CD4-positive, alpha-beta memory T cell (primary cell): ENCODE results near the gene PRSS53. TPM values are rescaled to one million over a fixed set of nuclear protein-coding genes. Genes with fewer than 3 reads are reported as not detected.

Source experiments
- CTCF ChIA-PET: fragments of 350-600 bp; sonication (Branson Sonifier 250); formaldehyde crosslinking; loops from one replicate; lab custom pipeline; 2021; ENCODE audit warnings: inconsistent platforms; ENCODE audit not compliant: partially characterized antibody; lab: Charles Lee
- POLR2A ChIA-PET: fragments of 350-600 bp; sonication (Branson Sonifier 250); formaldehyde crosslinking; loops from one replicate; lab custom pipeline; 2021; ENCODE audit not compliant: partially characterized antibody; lab: Charles Lee
- DNase-seq, 5 donors: peaks; one replicate each; pipeline versions ENCODE4 v3.0.0 to v3.0.0-alpha.2; 2020 to 2022; ENCODE audit warnings: mixed read lengths in 1 of 5
- H3K27ac ChIP-seq: one replicate; pipeline ENCODE4 v1.7.0; 2013; ENCODE audit warnings: low read depth, low read length
- H3K27me3 ChIP-seq: 2 replicates; pipeline ENCODE4 v1.7.0; 2013; ENCODE audit warnings: mild to moderate bottlenecking, low read length, moderate library complexity; ENCODE audit not compliant: insufficient read depth
- H3K36me3 ChIP-seq: 2 replicates; pipeline ENCODE4 v1.7.0; 2013; ENCODE audit warnings: mild to moderate bottlenecking, low read length, moderate library complexity; ENCODE audit not compliant: insufficient read depth
- H3K4me1 ChIP-seq: 2 replicates; pipeline ENCODE4 v1.7.0; 2013; ENCODE audit warnings: mild to moderate bottlenecking, low read length, moderate library complexity; ENCODE audit not compliant: insufficient read depth
- H3K4me3 ChIP-seq, 2 donors: one replicate each; pipeline ENCODE4 v1.7.0; 2013; ENCODE audit warnings: low read length in 2 of 2, mild to moderate bottlenecking in 1 of 2
- H3K9me3 ChIP-seq, 2 donors: one replicate each; pipeline ENCODE4 v1.7.0; 2013; ENCODE audit warnings: low read length in 2 of 2, control low read depth in 1 of 2; ENCODE audit not compliant: control insufficient read depth in 1 of 2
- H3K27ac Mint-ChIP-seq, 7 donors: one replicate each; pipeline ENCODE4 v1.8.0; 2020 to 2021; ENCODE audit warnings: mixed read lengths in 7 of 7, mild to moderate bottlenecking in 6 of 7, inconsistent platforms in 3 of 7, moderate library complexity in 3 of 7
- H3K27me3 Mint-ChIP-seq, 2 donors: one replicate each; pipeline ENCODE4 v1.8.0; 2020 to 2021; ENCODE audit warnings: mixed read lengths in 2 of 2
- H3K36me3 Mint-ChIP-seq, 2 donors: one replicate each; pipeline ENCODE4 v1.8.0; 2020 to 2021; ENCODE audit warnings: mixed read lengths in 2 of 2, inconsistent platforms in 1 of 2, mild to moderate bottlenecking in 1 of 2
- H3K4me1 Mint-ChIP-seq, 4 donors: one replicate each; pipeline ENCODE4 v1.8.0; 2020 to 2021; ENCODE audit warnings: mixed read lengths in 4 of 4, mild to moderate bottlenecking in 1 of 4
- H3K4me3 Mint-ChIP-seq, 8 donors: one replicate each; pipeline ENCODE4 v1.8.0; 2020 to 2021; ENCODE audit warnings: mixed read lengths in 8 of 8, mild to moderate bottlenecking in 7 of 8, moderate library complexity in 6 of 8, inconsistent platforms in 3 of 8
- H3K9me3 Mint-ChIP-seq, 8 donors: one replicate each; pipeline ENCODE4 v1.8.0; 2020 to 2021; ENCODE audit warnings: mixed read lengths in 8 of 8, mild to moderate bottlenecking in 5 of 8, inconsistent platforms in 3 of 8, moderate library complexity in 1 of 8
- intact Hi-C: fragments of 100-400 bp; cut with micrococcal nuclease; formaldehyde crosslinking; loops from one replicate; pipeline ENCODE4 v1.15.1; 2023
- polyA plus RNA-seq, 2 donors: library from polyadenylated mRNA; unstranded; fragments of 300-500 nt; fragmentation: Illumina TruSeq; gene quantifications; one replicate each; pipeline ENCODE4 v1.2.3, GENCODE V29; 2021
- total RNA-seq, 2 experiments: library from RNA; stranded (reverse); gene quantifications; one replicate each; pipeline ENCODE4 v1.2.3, GENCODE V29; 2021

PRSS53 gene
- total and polyA plus RNA-seq, 4 experiments from 2014 or later: 0.43 to 13.5 (median 7.0) TPM

- H3K4me1 ChIP-seq: no peaks in the 10 kb centered on the region
- H3K27me3 ChIP-seq: no peaks in the 10 kb centered on the region
- no peak overlapping the region for H3K27ac Mint-ChIP-seq
- ChIA-PET POLR2A (interaction anchor here (0.6 to 1.8 kb wide), 4 partner anchors 11 to 202 kb away, joined by 3 to 8 read pairs (median 3); partner anchors contain the start of gene KAT8), CTCF (interaction anchor here (0.9 to 1.5 kb wide), 2 partner anchors 13 to 22 kb away, joined by 3 to 4 read pairs; partner anchors contain the start of gene BCKDK)
- H3K4me3 Mint-ChIP-seq: no peak overlapping the region
- no peaks in the 10 kb centered on the region for H3K9me3 Mint-ChIP-seq
- peaks cover 25 to 49% of the 10 kb centered on the region in 2 donors for H3K36me3 Mint-ChIP-seq
- peaks cover 31% of the 10 kb centered on the region for H3K36me3 ChIP-seq
- no peak for DNase-seq
- H3K27me3 Mint-ChIP-seq: no peaks in the 10 kb centered on the region
- peaks cover 0 to 5% (median 0%) of the 10 kb centered on the region in 4 donors for H3K4me1 Mint-ChIP-seq
- no peaks in the 10 kb centered on the region for H3K9me3 ChIP-seq
- no peak overlapping the region for H3K27ac ChIP-seq
- no peak overlapping the region for H3K4me3 ChIP-seq
- intact Hi-C loops: no loop called here
These were observed 41.0 kb upstream of the PRSS53 start for GRCh38 chr16:31129568-31130335.

DNA sequence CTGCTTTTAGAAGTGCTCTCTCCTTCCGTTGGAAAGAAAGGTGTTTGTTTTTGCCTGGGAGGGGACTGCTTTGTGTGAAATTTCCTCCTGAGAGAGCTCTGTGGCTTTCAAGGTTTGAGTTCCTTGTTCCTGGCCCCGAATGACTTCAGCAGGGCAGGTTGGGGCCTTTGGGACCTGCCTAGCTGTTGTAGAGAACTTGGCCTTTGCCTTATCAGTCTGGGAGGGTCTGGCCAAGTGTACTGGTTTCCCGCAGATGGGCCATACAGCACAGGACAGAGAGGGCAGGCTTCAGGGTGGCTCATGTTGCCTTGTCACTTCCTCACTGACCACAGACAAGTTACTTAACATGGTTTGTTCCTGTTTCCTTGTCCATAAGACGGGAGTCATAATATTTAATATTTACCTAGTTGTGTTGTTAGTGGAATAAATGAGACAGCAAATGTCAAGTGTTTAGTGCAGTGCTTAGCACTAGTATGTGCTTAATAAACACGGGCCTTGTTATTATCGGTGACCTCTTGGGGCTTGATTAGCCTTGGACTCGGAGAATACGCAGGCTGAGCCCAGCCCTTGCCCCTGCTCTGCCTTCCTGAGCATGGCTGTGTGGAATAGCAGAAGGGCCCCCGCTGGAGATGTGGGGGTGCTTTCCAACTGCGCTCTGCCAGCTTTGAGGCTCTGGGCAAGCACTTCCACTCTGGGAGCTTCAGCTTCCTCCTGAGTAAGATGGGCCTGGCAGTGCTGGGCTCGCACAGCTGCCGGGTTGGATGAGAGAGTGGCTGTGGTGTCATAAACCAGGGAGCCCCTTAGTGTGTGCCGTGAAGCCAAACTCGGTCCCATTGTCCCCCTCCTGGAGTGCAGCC lies 40.2 kb upstream of the PRSS53 start:
- peak overlapping the region in 3 of 7 donors; percentile 17 to 57 (median 46) for H3K27ac Mint-ChIP-seq
- intact Hi-C loops: no loop called here
- Histone ChIP-seq H3K4me1 (no peaks in the 10 kb centered on the region), H3K9me3 (no peaks in the 10 kb centered on the region), H3K27ac (no peak overlapping the region), H3K4me3 (no peak overlapping the region), H3K27me3 (no peaks in the 10 kb centered on the region), H3K36me3 (peaks cover 31% of the 10 kb centered on the region)
- H3K9me3 Mint-ChIP-seq: no peaks in the 10 kb centered on the region
- no peak overlapping the region for H3K4me3 Mint-ChIP-seq
- ChIA-PET POLR2A (interaction anchor here (1.1 to 1.8 kb wide), 4 partner anchors 10 to 14 kb away, joined by 3 to 8 read pairs (median 3); partner anchors contain the start of gene KAT8), CTCF (interaction anchor here (0.5 to 1.5 kb wide), 3 partner anchors 14 to 100 kb away, joined by 3 to 5 read pairs (median 4); partner anchors contain the start of gene BCKDK)
- no peak for DNase-seq
- peaks cover 0 to 5% (median 0%) of the 10 kb centered on the region in 4 donors for H3K4me1 Mint-ChIP-seq
- H3K27me3 Mint-ChIP-seq: no peaks in the 10 kb centered on the region
- peaks cover 25 to 50% of the 10 kb centered on the region in 2 donors for H3K36me3 Mint-ChIP-seq

GRCh38 chr16:31127182-31127581 lies 38.4 kb upstream of the PRSS53 start:
- no peak overlapping the region for H3K27ac Mint-ChIP-seq
- Histone ChIP-seq H3K27me3 (no peaks in the 10 kb centered on the region), H3K27ac (no peak overlapping the region), H3K4me1 (no peaks in the 10 kb centered on the region), H3K4me3 (no peak overlapping the region), H3K9me3 (no peaks in the 10 kb centered on the region), H3K36me3 (peaks cover 32% of the 10 kb centered on the region)
- intact Hi-C loops: no loop called here
- H3K36me3 Mint-ChIP-seq: peaks cover 27 to 44% of the 10 kb centered on the region in 2 donors
- ChIA-PET CTCF (interaction anchor here (0.5 to 1.8 kb wide), 2 partner anchors 15 to 292 kb away, joined by 3 to 4 read pairs; no protein-coding TSS in a partner anchor), POLR2A (interaction anchor here (0.8 to 1.3 kb wide), 2 partner anchors 10 to 41 kb away, joined by 3 read pairs; partner anchors contain the start of gene KAT8)
- H3K9me3 Mint-ChIP-seq: no peaks in the 10 kb centered on the region
- no peak overlapping the region for H3K4me3 Mint-ChIP-seq
- H3K4me1 Mint-ChIP-seq: peaks cover 0 to 5% (median 0%) of the 10 kb centered on the region in 4 donors
- no peak for DNase-seq
- H3K27me3 Mint-ChIP-seq: no peaks in the 10 kb centered on the region

GRCh38 chr16:31125844-31126243 lies 37.1 kb upstream of the PRSS53 start:
- H3K4me3 ChIP-seq: no peak overlapping the region
- POLR2A ChIA-PET: interaction anchor here (1.3 to 2.4 kb wide), 2 partner anchors 9 to 16 kb away, joined by 3 to 11 read pairs; partner anchors contain the start of gene KAT8
- Mint-ChIP-seq H3K4me1 (peaks cover 0 to 5% (median 0%) of the 10 kb centered on the region in 4 donors), H3K27me3 (no peaks in the 10 kb centered on the region), H3K4me3 (no peak overlapping the region), H3K36me3 (peaks cover 36 to 48% of the 10 kb centered on the region in 2 donors), H3K27ac (peak overlapping the region in 2 of 7 donors; percentile 48 to 75), H3K9me3 (no peaks in the 10 kb centered on the region)
- CTCF ChIA-PET: interaction anchor here (1.8 kb wide), 1 partner anchor 16 kb away, joined by 4 read pairs; no protein-coding TSS in a partner anchor
- no peaks in the 10 kb centered on the region for H3K9me3 ChIP-seq
- no peaks in the 10 kb centered on the region for H3K4me1 ChIP-seq
- no peak for DNase-seq
- no peaks in the 10 kb centered on the region for H3K27me3 ChIP-seq
- H3K27ac ChIP-seq: no peak overlapping the region
- H3K36me3 ChIP-seq: peaks cover 41% of the 10 kb centered on the region
- intact Hi-C loops: no loop called here

GRCh38 chr16:31120129-31120528 lies 31.4 kb upstream of the PRSS53 start:
- Mint-ChIP-seq H3K4me1 (peaks cover 9 to 19% (median 13%) of the 10 kb centered on the region in 4 donors), H3K27ac (peak overlapping the region in 3 of 7 donors; percentile 17 to 88 (median 30)), H3K4me3 (no peak overlapping the region), H3K9me3 (no peaks in the 10 kb centered on the region), H3K36me3 (peaks cover 20 to 39% of the 10 kb centered on the region in 2 donors), H3K27me3 (no peaks in the 10 kb centered on the region)
- POLR2A ChIA-PET: interaction anchor here (0.7 to 7.9 kb wide), 3 partner anchors 21 to 60 kb away, joined by 3 to 121 read pairs (median 9); partner anchors contain the start of genes FUS, ZNF646 and ZNF668
- no peaks in the 10 kb centered on the region for H3K9me3 ChIP-seq
- no peak overlapping the region for H3K4me3 ChIP-seq
- H3K4me1 ChIP-seq: peaks cover 11% of the 10 kb centered on the region
- peaks cover 35% of the 10 kb centered on the region for H3K36me3 ChIP-seq
- no peak overlapping the region for H3K27ac ChIP-seq
- intact Hi-C loops: no loop called here
- CTCF ChIA-PET: interaction anchor here (0.9 to 8.2 kb wide), 3 partner anchors 23 to 136 kb away, joined by 3 to 56 read pairs (median 4); partner anchors contain the start of gene HSD3B7
- H3K27me3 ChIP-seq: no peaks in the 10 kb centered on the region
- no peak for DNase-seq

- H3K27me3 Mint-ChIP-seq: no peaks in the 10 kb centered on the region
- H3K36me3 Mint-ChIP-seq: peaks cover 17 to 36% of the 10 kb centered on the region in 2 donors
- peak overlapping the region; percentile 80 to 98 (median 95) for H3K27ac Mint-ChIP-seq
- DNase-seq: no peak
- H3K4me1 ChIP-seq: peaks cover 11% of the 10 kb centered on the region
- H3K36me3 ChIP-seq: peaks cover 35% of the 10 kb centered on the region
- H3K27ac ChIP-seq: peak overlapping the region; percentile 89
- POLR2A ChIA-PET: interaction anchor here (0.9 to 7.9 kb wide), 28 partner anchors 10 to 755 kb away, joined by 3 to 121 read pairs (median 6); partner anchors contain the start of genes ARMC5, BCKDK, FBXL19 and FUS
- H3K9me3 ChIP-seq: no peaks in the 10 kb centered on the region
- peaks cover 9 to 19% (median 13%) of the 10 kb centered on the region in 4 donors for H3K4me1 Mint-ChIP-seq
- intact Hi-C loops: no loop called here
- peak overlapping the region; percentile 63 to 76 for H3K4me3 ChIP-seq
- H3K9me3 Mint-ChIP-seq: peaks cover 0 to 2% (median 0%) of the 10 kb centered on the region in 8 donors
- peak overlapping the region; percentile 83 to 93 (median 89) for H3K4me3 Mint-ChIP-seq
- H3K27me3 ChIP-seq: no peaks in the 10 kb centered on the region
- CTCF ChIA-PET: interaction anchor here (0.6 to 8.2 kb wide), 4 partner anchors 21 to 45 kb away, joined by 3 to 56 read pairs (median 5); partner anchors contain the start of genes ZNF646 and ZNF668
These were observed 29.7 kb upstream of the PRSS53 start for GRCh38 chr16:31118223-31119155.
